Osteoblast (primary cell): Measurements from ENCODE around the gene ZMYND11. TPM values are rescaled to one million over a fixed set of nuclear protein-coding genes. Genes with fewer than 3 reads are reported as not detected.

Experiments
- DNase-seq: peaks from one replicate; pipeline ENCODE4 v3.0.0; 2011; ENCODE audit warnings: low spot score, mixed read lengths; ENCODE audit not compliant: insufficient read length; ENCODE audit errors: missing footprints
- H2AFZ ChIP-seq: 2 replicates; pipeline ENCODE4 v1.6.0; 2011; ENCODE audit warnings: mild to moderate bottlenecking, low read length
- H3K27ac ChIP-seq: 2 replicates; pipeline ENCODE4 v1.5.1; 2011; ENCODE audit warnings: mild to moderate bottlenecking, low read depth, low read length, moderate library complexity
- H3K27me3 ChIP-seq: 2 replicates; pipeline ENCODE4 v1.6.0; 2012; ENCODE audit warnings: mild to moderate bottlenecking, control low read depth, inconsistent platforms, low read length, moderate library complexity; ENCODE audit not compliant: insufficient read depth
- H3K36me3 ChIP-seq: 2 replicates; pipeline ENCODE4 v1.5.1; 2011; ENCODE audit warnings: mild to moderate bottlenecking, low read length, control low read depth, moderate library complexity; ENCODE audit not compliant: insufficient read depth
- H3K4me1 ChIP-seq: 2 replicates; pipeline ENCODE4 v1.5.1; 2011; ENCODE audit warnings: mild to moderate bottlenecking, low read length, control low read depth, moderate library complexity; ENCODE audit not compliant: insufficient read depth
- H3K4me2 ChIP-seq: 2 replicates; pipeline ENCODE4 v1.6.0; 2011; ENCODE audit warnings: mild to moderate bottlenecking, low read length; ENCODE audit not compliant: insufficient read depth
- H3K4me3 ChIP-seq: fragments of 200-600 bp; sonication (generic); 3 replicates; pipeline ENCODE4 v1.5.1; 2012; ENCODE audit warnings: mild to moderate bottlenecking, low read length, inconsistent platforms; ENCODE audit not compliant: insufficient read depth
- H3K79me2 ChIP-seq: 2 replicates; pipeline ENCODE4 v1.6.0; 2012; ENCODE audit warnings: mild to moderate bottlenecking, low read length, control low read depth, inconsistent platforms; ENCODE audit not compliant: insufficient read depth
- H3K9me3 ChIP-seq: 2 replicates; pipeline ENCODE4 v1.5.1; 2011; ENCODE audit warnings: low read depth, low read length, control low read depth
- H4K20me1 ChIP-seq: 2 replicates; pipeline ENCODE4 v1.6.0; 2012; ENCODE audit warnings: mild to moderate bottlenecking, low read length, control low read depth; ENCODE audit not compliant: insufficient read depth
- total RNA-seq: library from RNA; depleted of rRNA; stranded (reverse); fragments of >200 nt; gene quantifications from 2 replicates; pipeline ENCODE4 v1.2.3, GENCODE V29; 2012
- TF ChIP-seq, protein P1 (sequence below): IDR thresholded peaks from 2 replicates; pipeline ENCODE4 v1.5.1; 2011; ENCODE audit warnings: mild to moderate bottlenecking, low read depth, low read length, moderate library complexity; ENCODE audit errors: extremely low read depth

The ZMYND11 gene
- total RNA-seq, 1 donor = 56.5 TPM

DNA sequence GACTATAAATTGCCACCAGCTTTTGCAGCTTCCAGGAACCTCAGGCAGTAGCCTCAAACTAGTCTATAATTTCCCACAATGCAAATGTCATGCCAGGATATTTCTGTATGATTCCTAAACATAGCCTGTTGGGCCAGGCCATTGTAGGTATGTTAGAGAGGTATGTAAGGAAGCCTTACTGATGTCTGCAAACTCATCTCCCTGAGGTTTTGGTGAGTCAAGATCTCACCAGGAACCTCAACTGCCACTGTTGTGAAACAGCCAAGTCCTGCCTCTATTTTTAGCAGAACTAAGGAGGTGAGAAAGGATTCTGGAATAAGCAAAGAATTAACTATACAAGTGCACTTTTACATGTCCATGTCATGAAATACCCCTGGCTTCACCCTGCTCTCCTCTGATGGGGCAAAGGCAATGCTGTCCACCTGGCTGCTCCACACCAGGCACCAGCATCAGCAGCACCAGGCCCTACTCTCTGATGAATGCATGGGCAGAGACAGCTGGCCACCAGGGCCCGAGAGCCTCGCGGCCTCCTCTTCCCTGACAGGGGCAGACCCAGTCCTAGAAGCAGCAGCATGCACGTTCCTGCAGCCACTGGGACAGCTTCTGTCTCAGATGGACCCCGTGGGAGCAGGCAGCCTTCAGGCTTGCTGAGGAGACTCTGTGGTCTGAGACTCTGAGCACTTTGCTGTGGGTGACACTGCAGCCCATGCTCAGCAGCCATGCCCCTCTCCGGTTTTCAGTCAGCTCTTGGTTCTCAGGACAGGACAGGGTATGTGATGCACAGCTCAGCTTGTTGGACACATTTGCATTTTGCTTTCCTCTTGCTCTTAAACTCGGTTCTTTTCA is 147.3 kb downstream of the ZMYND11 start:
- Histone ChIP-seq H3K36me3 (peaks cover 50% of the 10 kb centered on the region), H3K9me3 (no peaks in the 10 kb centered on the region), H4K20me1 (no peaks in the 10 kb centered on the region), H3K27me3 (no peaks in the 10 kb centered on the region), H2AFZ (no peak overlapping the region), H3K4me2 (no peak overlapping the region), H3K79me2 (no peaks in the 10 kb centered on the region), H3K4me1 (peaks cover 16% of the 10 kb centered on the region), H3K4me3 (no peak overlapping the region), H3K27ac (no peak overlapping the region)
- TF ChIP-seq, protein P1, sequence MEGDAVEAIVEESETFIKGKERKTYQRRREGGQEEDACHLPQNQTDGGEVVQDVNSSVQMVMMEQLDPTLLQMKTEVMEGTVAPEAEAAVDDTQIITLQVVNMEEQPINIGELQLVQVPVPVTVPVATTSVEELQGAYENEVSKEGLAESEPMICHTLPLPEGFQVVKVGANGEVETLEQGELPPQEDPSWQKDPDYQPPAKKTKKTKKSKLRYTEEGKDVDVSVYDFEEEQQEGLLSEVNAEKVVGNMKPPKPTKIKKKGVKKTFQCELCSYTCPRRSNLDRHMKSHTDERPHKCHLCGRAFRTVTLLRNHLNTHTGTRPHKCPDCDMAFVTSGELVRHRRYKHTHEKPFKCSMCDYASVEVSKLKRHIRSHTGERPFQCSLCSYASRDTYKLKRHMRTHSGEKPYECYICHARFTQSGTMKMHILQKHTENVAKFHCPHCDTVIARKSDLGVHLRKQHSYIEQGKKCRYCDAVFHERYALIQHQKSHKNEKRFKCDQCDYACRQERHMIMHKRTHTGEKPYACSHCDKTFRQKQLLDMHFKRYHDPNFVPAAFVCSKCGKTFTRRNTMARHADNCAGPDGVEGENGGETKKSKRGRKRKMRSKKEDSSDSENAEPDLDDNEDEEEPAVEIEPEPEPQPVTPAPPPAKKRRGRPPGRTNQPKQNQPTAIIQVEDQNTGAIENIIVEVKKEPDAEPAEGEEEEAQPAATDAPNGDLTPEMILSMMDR = no peak
- no peak for DNase-seq

GRCh38 chr10:283140-283479 is 147.9 kb downstream of the ZMYND11 start:
- Histone ChIP-seq H3K27ac (no peak overlapping the region), H3K36me3 (peaks cover 53% of the 10 kb centered on the region), H2AFZ (no peak overlapping the region), H3K4me2 (no peak overlapping the region), H3K9me3 (no peaks in the 10 kb centered on the region), H3K4me3 (no peak overlapping the region), H3K79me2 (no peaks in the 10 kb centered on the region), H3K27me3 (no peaks in the 10 kb centered on the region), H3K4me1 (peaks cover 16% of the 10 kb centered on the region), H4K20me1 (no peaks in the 10 kb centered on the region)
- no peak for DNase-seq
- TF ChIP-seq, protein P1 = no peak

DNA sequence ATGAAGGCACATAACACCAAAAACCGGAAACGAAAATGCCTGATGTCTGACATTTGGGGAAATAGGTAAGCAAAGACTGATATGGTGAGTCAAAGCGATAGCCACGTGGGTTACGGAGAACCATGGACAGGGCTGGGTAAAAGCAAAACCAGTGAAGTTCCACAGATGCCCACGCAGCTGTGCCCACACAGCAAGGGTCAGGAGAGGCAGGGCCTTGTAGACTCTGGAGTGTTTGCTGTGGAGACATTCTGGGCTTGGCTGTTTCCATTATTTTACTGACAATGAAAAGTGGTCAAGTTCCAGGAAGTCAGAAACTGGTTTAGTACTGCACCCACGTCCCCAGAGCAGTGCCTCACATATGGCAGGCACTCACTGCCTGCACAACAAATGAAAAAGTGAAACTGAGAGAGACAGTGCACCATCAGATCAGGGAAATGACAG is 148.7 kb downstream of the ZMYND11 start:
- Histone ChIP-seq H4K20me1 (no peaks in the 10 kb centered on the region), H3K4me1 (peaks cover 16% of the 10 kb centered on the region), H3K9me3 (no peaks in the 10 kb centered on the region), H3K27ac (no peak overlapping the region), H3K4me2 (no peak overlapping the region), H3K36me3 (peaks cover 59% of the 10 kb centered on the region), H3K4me3 (no peak overlapping the region), H2AFZ (no peak overlapping the region), H3K27me3 (no peaks in the 10 kb centered on the region), H3K79me2 (no peaks in the 10 kb centered on the region)
- TF ChIP-seq, protein P1 = no peak
- DNase-seq = no peak

- no peaks in the 10 kb centered on the region for H3K27me3 ChIP-seq
- no peak overlapping the region for H3K27ac ChIP-seq
- no peak overlapping the region for H3K4me3 ChIP-seq
- H3K4me1 ChIP-seq = peaks cover 16% of the 10 kb centered on the region
- H3K36me3 ChIP-seq = peaks cover 53% of the 10 kb centered on the region
- H3K9me3 ChIP-seq = no peaks in the 10 kb centered on the region
- no peaks in the 10 kb centered on the region for H4K20me1 ChIP-seq
- DNase-seq = no peak
- H3K79me2 ChIP-seq = no peaks in the 10 kb centered on the region
- TF ChIP-seq, protein P1 = no peak
- no peak overlapping the region for H3K4me2 ChIP-seq
- no peak overlapping the region for H2AFZ ChIP-seq
These were observed 150.0 kb downstream of the ZMYND11 start for GRCh38 chr10:285216-285615.
